B cell (primary cell): ENCODE results near the gene STBD1. TPM values are rescaled to one million over a fixed set of nuclear protein-coding genes. Genes with fewer than 3 reads are reported as not detected.

Experiments
- ATAC-seq: fragments of 200-7000 bp; cut with Tn5 transposase; one replicate; pipeline ENCODE4 v1.10.0; 2021; ENCODE audit warnings: low read depth, mild to moderate bottlenecking, moderate number of reproducible peaks, moderate library complexity
- CTCF ChIA-PET: fragments of 350-600 bp; sonication (Branson Sonifier 250); formaldehyde crosslinking; loops from one replicate; lab custom pipeline; 2021; ENCODE audit warnings: antibody characterized with exemption, inconsistent platforms; lab: Charles Lee
- POLR2A ChIA-PET: fragments of 350-600 bp; sonication (Branson Sonifier 250); formaldehyde crosslinking; loops from one replicate; lab custom pipeline; 2021; ENCODE audit warnings: antibody characterized with exemption; lab: Charles Lee
- DNase-seq: peaks from one replicate; pipeline ENCODE4 v3.0.0; 2013
- H2AFZ ChIP-seq: 2 replicates; pipeline ENCODE4 v1.6.1; 2012; ENCODE audit warnings: mild to moderate bottlenecking, low read depth, low read length; ENCODE audit not compliant: insufficient read depth, poor library complexity, severe bottlenecking
- H3K27ac ChIP-seq, 2 donors: 1 replicate in 1 of 2; 2 replicates in 1 of 2; pipeline ENCODE4 v1.5.1; 2012 to 2013; ENCODE audit warnings: low read length in 2 of 2, mild to moderate bottlenecking in 2 of 2, moderate library complexity in 1 of 2
- H3K27me3 ChIP-seq, 4 experiments: fragments of 200-600 bp in 1 of 4; sonication (generic) in 1 of 4; replicated peaks in 1 of 4; 1 replicate in 2 of 4; 2 replicates in 2 of 4; pipeline versions ENCODE4 v1.6.1 to v1.7.0; 2013 to 2016; ENCODE audit warnings: low read length in 3 of 4, mild to moderate bottlenecking in 2 of 4, mixed read lengths in 1 of 4, moderate library complexity in 1 of 4; ENCODE audit not compliant: insufficient read depth in 4 of 4, control insufficient read depth in 3 of 4; ENCODE audit errors: control extremely low read depth in 1 of 4
- H3K36me3 ChIP-seq, 2 experiments: replicated peaks in 1 of 2; 1 replicate in 1 of 2; 2 replicates in 1 of 2; pipeline versions ENCODE4 v1.6.1 to v1.7.1; 2013; ENCODE audit warnings: low read length in 1 of 2; ENCODE audit not compliant: insufficient read depth in 2 of 2, control insufficient read depth in 1 of 2; ENCODE audit errors: control extremely low read depth in 1 of 2, extremely low read depth in 1 of 2
- H3K4me1 ChIP-seq, 2 donors: fragments of 200-600 bp in 1 of 2; sonication (generic) in 1 of 2; 1 replicate in 1 of 2; 2 replicates in 1 of 2; pipeline versions ENCODE4 v1.5.1 to v1.6.1; 2013 to 2017; ENCODE audit warnings: low read length in 2 of 2; ENCODE audit not compliant: control insufficient read depth in 2 of 2, insufficient read depth in 2 of 2
- H3K4me2 ChIP-seq: replicated peaks from 2 replicates; pipeline ENCODE3; 2012; ENCODE audit warnings: mild to moderate bottlenecking, low read depth, low read length; ENCODE audit not compliant: poor library complexity, severe bottlenecking
- H3K4me3 ChIP-seq, 5 experiments: fragments of 200-600 bp in 1 of 5; sonication (generic) in 1 of 5; 1 replicate in 3 of 5; 2 replicates in 2 of 5; pipeline versions ENCODE4 v1.5.1 to v1.7.0; 2011 to 2016; ENCODE audit warnings: low read length in 4 of 5, mild to moderate bottlenecking in 4 of 5, low read depth in 2 of 5, control low read depth in 1 of 5, moderate library complexity in 1 of 5; ENCODE audit not compliant: insufficient read depth in 1 of 5; ENCODE audit errors: control extremely low read depth in 1 of 5, extremely low read depth in 1 of 5
- H3K79me2 ChIP-seq: fragments of 200-600 bp; sonication (generic); one replicate; pipeline ENCODE4 v1.6.0; 2016; ENCODE audit warnings: low read length; ENCODE audit not compliant: control insufficient read depth, insufficient read depth
- H3K9ac ChIP-seq: fragments of 200-600 bp; sonication (generic); 2 replicates; pipeline ENCODE4 v1.6.1; 2017; ENCODE audit warnings: mild to moderate bottlenecking, low read length, moderate library complexity
- H3K9me3 ChIP-seq, 3 donors: one replicate each; pipeline versions ENCODE4 v1.6.1 to v1.7.1; 2013; ENCODE audit warnings: low read length in 2 of 3; ENCODE audit not compliant: control insufficient read depth in 2 of 3, insufficient read depth in 1 of 3; ENCODE audit errors: control extremely low read depth in 1 of 3
- H4K20me1 ChIP-seq: 2 replicates; pipeline ENCODE4 v1.6.0; 2012; ENCODE audit warnings: mild to moderate bottlenecking, low read length; ENCODE audit not compliant: insufficient read depth, control insufficient read depth, poor library complexity, severe bottlenecking
- H3K27ac Mint-ChIP-seq: one replicate; pipeline ENCODE4 v1.8.0; 2021; ENCODE audit warnings: mixed read lengths
- H3K27me3 Mint-ChIP-seq: one replicate; pipeline ENCODE4 v1.8.0; 2021; ENCODE audit warnings: mixed read lengths
- H3K4me1 Mint-ChIP-seq: one replicate; pipeline ENCODE4 v1.8.0; 2021; ENCODE audit warnings: mixed read lengths
- H3K4me3 Mint-ChIP-seq: one replicate; pipeline ENCODE4 v1.8.0; 2021; ENCODE audit warnings: mixed read lengths
- H3K9me3 Mint-ChIP-seq: one replicate; pipeline ENCODE4 v1.8.0; 2022; ENCODE audit warnings: mixed read lengths; ENCODE audit not compliant: insufficient read depth
- CTCF ChIP-seq: fragments of 200-600 bp; IDR thresholded peaks from one replicate; pipeline ENCODE4 v1.8.0; 2022; ENCODE audit warnings: antibody characterized with exemption, mild to moderate bottlenecking
- EZH2 ChIP-seq: IDR thresholded peaks from 2 replicates; pipeline ENCODE4 v1.6.1; 2012; ENCODE audit warnings: borderline replicate concordance, low read depth, mild to moderate bottlenecking, moderate library complexity, low read length; ENCODE audit not compliant: insufficient read depth, poor library complexity, severe bottlenecking
- WGBS: methylation state at CpG from one replicate; pipeline ENCODE4 v1.1.5; 2013; ENCODE audit warnings: missing lambda C conversion rate; ENCODE audit not compliant: insufficient coverage; 5-methylcytosine and 5-hydroxymethylcytosine counted together
- intact Hi-C: fragments of 100-400 bp; cut with micrococcal nuclease; formaldehyde crosslinking; loops from one replicate; pipeline ENCODE4 v1.10.0; 2022
- polyA plus RNA-seq: library from polyadenylated mRNA; depleted of rRNA; stranded (reverse); fragments of >200 nt; gene quantifications from 2 replicates; pipeline ENCODE4 v1.2.3, GENCODE V29; 2012
- total RNA-seq, 2 donors: library from RNA; stranded (reverse); fragments of 120-200 nt in 1 of 2; gene quantifications; 1 replicate in 1 of 2; 2 replicates in 1 of 2; pipeline versions ENCODE4 v1.2.3 to v1.2.4, GENCODE V29; 2013 to 2022

Gene STBD1
- total and polyA plus RNA-seq, 2 donors (not counting 1 experiment from before 2014, with no cell fraction given) = not detected

- ATAC-seq (no peak), DNase-seq (no peak)
- H3K27me3 Mint-ChIP-seq = peaks cover 19% of the 10 kb centered on the region
- Histone ChIP-seq H4K20me1 (no peaks in the 10 kb centered on the region), H3K27ac (no peak overlapping the region), H3K9me3 (no peaks in the 10 kb centered on the region), H3K4me2 (no peak overlapping the region), H3K27me3 (peaks cover 0 to 6% (median 1%) of the 10 kb centered on the region in 4 experiments), H2AFZ (no peak overlapping the region), H3K9ac (no peak overlapping the region), H3K79me2 (no peaks in the 10 kb centered on the region), H3K4me1 (no peaks in the 10 kb centered on the region), H3K4me3 (no peak overlapping the region), H3K36me3 (no peaks in the 10 kb centered on the region)
- TF ChIP-seq EZH2 = no peak
- no peak for TF ChIP-seq CTCF
- CTCF ChIA-PET = interaction anchor here (0.7 kb wide), 1 partner anchor 360 kb away, joined by 3 read pairs; no protein-coding TSS in a partner anchor
- intact Hi-C loops = no loop called here
- no peak overlapping the region for H3K27ac Mint-ChIP-seq
- H3K4me3 Mint-ChIP-seq = no peak overlapping the region
- H3K4me1 Mint-ChIP-seq = no peaks in the 10 kb centered on the region
- POLR2A ChIA-PET = no interaction called here
- no peaks in the 10 kb centered on the region for H3K9me3 Mint-ChIP-seq
- 80% methylated on average over 1 of the region's 3 CpGs for WGBS
Observed at GRCh38 chr4:76275486-76276124, 30.9 kb upstream of the STBD1 start.

GRCh38 chr4:76276813-76277212 is 29.7 kb upstream of the STBD1 start:
- Histone ChIP-seq H2AFZ (no peak overlapping the region), H3K27ac (no peak overlapping the region), H3K4me3 (no peak overlapping the region), H3K4me2 (no peak overlapping the region), H3K79me2 (no peaks in the 10 kb centered on the region), H3K4me1 (no peaks in the 10 kb centered on the region), H3K36me3 (no peaks in the 10 kb centered on the region), H3K9ac (no peak overlapping the region), H4K20me1 (no peaks in the 10 kb centered on the region), H3K27me3 (peaks cover 0 to 6% (median 1%) of the 10 kb centered on the region in 4 experiments), H3K9me3 (no peaks in the 10 kb centered on the region)
- Mint-ChIP-seq H3K4me3 (no peak overlapping the region), H3K27ac (no peak overlapping the region), H3K4me1 (no peaks in the 10 kb centered on the region), H3K27me3 (peaks cover 17% of the 10 kb centered on the region), H3K9me3 (no peaks in the 10 kb centered on the region)
- ATAC-seq (no peak), DNase-seq (no peak)
- CTCF ChIA-PET = no interaction called here
- POLR2A ChIA-PET = no interaction called here
- TF ChIP-seq EZH2 = no peak
- WGBS = 90% methylated on average over 2 of the region's 9 CpGs
- intact Hi-C loops = no loop called here
